NCI-H524 (cell line): ENCODE measurements around the gene TTN.
A peak's percentile ranks its signal among the peaks of the same experiment; 100 is the strongest.

Experiments
- DNase-seq, 2 experiments: peaks; one replicate each; lab custom pipeline; 2025; lab: John Stamatoyannopoulos, UW

Gene TTN

GRCh38 chr2:178734518-178734917, 72.7 kb downstream of the TTN start:
- no peak for DNase-seq

- DNase-seq: no peak
Measured at GRCh38 chr2:178733975-178734374, 73.2 kb downstream of the TTN start.

DNA sequence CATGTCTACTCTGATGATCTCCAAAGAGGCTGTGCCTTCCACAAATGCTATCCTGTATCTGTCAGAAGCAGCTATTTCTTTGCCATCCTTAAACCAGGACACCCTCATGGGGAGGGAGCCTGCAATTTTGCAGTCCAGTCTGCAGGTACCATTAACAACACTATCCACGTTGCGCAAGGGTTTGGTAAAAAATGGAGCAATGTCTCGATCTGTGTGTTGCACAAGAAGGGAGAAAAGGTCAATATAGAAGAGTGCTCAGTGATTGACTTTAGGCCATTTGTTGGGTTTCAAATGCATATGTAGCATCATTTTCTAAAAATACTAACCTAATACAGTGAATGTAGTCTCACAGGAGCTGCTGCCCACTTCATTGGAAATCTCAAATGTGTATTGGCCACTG, 74.3 kb downstream of the TTN start:
- no peak for DNase-seq

GRCh38 chr2:178731300-178731699, 75.9 kb downstream of the TTN start:
- DNase-seq: no peak

DNA sequence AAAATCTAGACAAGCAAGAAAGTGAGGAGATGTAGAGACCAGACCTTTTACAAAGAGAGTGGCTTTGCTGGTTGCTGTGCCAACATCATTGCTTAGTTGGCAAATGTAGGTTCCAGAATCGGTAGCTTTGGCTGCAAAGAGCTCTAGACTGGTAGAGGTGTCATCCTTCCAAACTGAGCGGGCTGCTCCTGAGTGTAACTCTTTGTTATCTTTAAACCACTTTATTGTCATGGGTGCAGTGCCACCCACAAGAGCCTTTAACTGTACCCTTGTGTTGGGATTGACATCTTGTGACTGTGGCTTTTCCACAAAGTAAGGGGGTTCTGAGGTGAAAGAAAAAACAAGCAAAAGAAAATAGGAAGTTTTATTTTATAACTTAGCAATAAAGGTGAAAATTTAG, 77.2 kb downstream of the TTN start:
- DNase-seq: no peak

DNA sequence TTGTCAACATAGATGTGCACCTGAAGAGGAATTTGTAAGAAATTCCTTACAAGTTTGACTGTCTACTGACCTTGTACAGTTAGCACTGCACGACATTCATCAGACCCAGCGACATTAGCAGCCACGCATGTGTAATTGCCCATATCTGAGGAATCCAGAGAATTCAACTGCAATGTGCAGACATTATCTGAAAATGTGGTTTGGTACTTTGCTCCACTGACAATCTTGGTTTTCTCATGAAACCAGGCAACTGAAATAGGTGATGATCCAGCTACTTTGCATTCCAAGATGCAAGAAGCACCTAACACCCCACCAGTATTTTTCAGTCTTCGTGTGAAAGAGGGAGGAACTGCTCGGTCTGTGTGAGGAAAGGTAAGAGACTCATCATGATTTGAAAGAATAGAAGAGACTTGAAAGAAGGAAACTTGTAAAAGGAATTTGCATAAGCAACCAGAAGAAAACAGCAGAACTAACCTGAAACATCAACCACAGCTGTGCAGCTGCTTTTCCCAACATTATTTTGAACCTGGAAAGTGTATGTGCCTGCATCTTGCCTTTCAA, 83.4 kb downstream of the TTN start:
- DNase-seq: no peak

DNA sequence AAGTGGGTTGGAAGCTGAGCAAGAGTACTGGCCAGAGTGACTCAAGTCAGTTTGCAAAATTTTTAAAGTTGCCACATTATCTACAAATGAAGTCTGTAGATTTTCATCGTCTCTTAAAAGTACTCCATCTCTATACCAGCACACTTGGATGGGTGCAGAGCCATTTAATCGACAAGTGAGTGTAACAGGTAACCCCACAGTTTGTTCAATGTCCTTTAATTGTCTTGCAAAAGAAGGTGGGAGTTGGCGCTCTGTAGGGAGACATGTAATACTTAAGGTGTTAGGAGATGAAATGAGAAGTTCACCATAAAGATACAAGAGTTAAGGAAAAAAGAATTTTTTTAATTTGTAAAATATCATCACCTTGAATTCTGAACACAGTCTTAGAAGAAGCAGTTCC, 84.9 kb downstream of the TTN start:
- DNase-seq: no peak

GRCh38 chr2:178718988-178719387, 88.2 kb downstream of the TTN start:
- DNase-seq: no peak

DNA sequence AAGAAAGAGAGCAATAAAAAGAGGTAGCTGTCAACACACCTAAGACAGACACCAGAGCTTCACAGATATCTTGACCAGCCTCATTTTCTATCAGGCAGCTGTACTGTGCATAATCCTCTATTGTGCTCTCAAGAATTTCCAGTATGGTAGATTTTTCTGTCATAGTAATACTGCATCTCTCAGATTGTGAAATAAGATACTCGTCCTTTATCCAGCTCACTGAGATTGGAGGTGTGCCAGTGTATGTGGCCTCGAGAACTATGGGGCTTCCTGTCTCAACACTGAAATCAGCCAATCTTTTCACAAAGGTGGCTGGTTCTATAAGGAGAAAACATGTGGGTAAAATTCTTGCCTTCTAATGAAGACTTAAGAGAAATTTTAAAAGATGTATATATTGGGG, 88.9 kb downstream of the TTN start:
- DNase-seq: peak in 1 of 2 experiments; percentile 5

GRCh38 chr2:178716394-178716793, 90.8 kb downstream of the TTN start:
- no peak for DNase-seq

GRCh38 chr2:178715366-178715765, 91.9 kb downstream of the TTN start:
- no peak for DNase-seq

DNA sequence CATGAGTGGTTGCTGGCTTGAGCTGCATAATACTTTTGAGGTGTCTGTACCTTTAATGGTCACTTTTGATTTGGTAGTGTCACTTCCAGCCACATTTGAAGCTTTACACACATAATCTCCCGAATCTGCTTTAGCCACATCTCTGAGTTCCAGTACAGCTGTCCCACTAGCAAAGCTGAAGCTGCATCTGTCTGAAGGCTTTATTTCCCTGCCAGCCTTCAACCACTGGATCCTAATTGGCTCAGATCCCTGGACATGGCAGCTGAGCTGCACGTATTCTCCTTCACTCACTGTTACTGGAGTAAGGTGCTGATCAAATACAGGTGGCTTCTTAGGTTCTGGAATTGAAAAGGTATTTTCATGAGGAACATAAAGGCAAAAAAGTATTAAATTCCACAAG, 99.7 kb downstream of the TTN start:
- DNase-seq: peak in 1 of 2 experiments; percentile 26

DNA sequence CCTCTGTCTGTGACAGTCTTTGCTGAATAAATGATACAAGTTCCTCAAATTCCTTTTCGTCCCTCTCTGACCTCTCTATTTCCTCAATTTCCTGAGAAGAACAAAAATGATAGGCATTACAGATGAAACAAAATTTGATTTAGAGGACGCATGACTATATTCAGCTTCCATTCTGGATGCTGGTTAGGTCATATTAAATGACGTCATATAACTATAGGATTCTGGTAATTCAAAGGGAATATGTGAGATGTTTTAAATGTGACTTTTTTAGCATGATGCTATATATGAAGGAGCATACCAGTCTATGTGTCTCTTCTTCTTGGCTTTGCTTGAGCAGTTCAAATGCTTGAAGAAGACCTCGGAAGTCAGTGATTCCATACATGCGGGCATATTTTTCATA, 102.3 kb downstream of the TTN start:
- no peak for DNase-seq

GRCh38 chr2:178702361-178702760, 104.9 kb downstream of the TTN start:
- DNase-seq: no peak

- DNase-seq: peak in 1 of 2 experiments; percentile 22
Measured at GRCh38 chr2:178700922-178701342, 106.3 kb downstream of the TTN start.

GRCh38 chr2:178700136-178700535, 107.1 kb downstream of the TTN start:
- no peak for DNase-seq

DNA sequence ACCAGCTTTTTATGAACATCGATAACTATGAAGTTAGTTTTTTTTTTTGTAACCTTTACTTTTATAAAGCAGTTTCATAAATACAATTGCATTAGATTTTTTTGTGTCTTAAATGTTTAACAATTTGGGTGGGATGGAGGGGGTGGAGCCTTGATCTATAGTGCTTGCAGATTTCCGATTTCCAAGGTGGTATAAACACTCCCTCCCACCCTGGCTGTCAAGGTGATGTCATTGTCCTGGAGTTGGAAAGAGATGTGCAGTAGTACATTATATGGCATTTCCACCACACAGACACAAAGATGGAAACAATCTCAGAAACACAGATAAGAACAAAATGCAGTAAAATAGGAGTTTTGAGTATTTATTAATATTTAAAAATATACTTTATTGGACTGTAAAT, 114.4 kb downstream of the TTN start:
- DNase-seq: no peak

GRCh38 chr2:178689808-178690207, 117.4 kb downstream of the TTN start:
- no peak for DNase-seq

- DNase-seq: no peak
Measured at GRCh38 chr2:178683877-178684276, 123.3 kb downstream of the TTN start.

DNA sequence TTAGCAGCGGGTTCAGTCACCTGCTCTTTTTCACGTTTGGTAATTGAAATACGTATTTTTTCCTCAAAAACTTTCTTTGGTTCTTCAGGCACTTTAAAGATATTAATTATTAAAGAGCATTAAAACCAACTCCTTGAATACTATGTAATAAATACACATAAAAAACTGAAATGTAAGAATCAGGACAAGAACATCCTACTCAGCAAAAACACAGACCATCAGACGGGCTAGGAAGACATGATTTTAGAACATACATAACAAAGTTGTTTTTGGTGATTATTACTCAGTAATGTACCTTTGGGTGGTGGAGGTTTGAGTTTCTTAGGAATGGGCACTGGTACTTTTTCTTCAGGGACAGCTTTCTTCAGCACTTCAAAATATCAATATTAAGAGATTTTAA, 126.1 kb downstream of the TTN start:
- DNase-seq: no peak

- DNase-seq: no peak
Measured at GRCh38 chr2:178679891-178680290, 127.3 kb downstream of the TTN start.

DNA sequence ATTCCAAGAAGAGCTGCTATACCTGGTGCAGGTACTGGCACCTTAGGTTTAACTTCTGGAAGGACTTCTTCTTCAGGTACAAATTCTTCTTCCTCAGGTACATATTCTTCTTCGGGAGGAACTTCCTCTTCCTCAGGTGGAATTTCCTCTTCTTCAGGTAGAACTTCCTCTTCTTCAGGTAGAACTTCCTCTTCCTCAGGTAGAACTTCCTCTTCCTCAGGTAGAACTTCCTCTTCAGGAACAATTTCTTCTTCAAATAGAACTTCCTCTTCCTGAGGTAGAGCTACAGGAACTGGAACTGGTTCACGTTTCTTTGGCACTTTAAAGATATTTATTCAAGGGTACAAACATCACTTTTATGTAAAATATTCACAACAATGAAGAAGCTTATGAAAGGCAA, 129.6 kb downstream of the TTN start:
- DNase-seq: no peak

DNA sequence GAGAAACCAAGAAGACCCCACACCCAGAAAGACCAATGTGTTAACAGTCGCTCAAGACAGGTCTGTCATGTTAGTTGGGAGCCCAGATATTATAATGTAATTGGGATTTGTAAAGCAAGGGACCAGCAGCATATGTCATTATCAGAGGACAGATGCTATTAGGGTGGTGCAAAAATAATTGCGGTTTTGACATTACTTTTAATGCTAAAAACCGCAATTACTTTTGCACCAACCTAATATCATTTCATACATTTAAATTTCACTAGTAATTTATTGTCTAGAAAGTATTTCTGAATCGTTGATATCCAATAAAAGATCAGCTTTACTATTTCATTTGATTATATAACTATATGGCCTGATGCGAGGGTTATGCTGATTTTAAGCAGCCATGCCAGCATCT, 131.2 kb downstream of the TTN start:
- no peak for DNase-seq

DNA sequence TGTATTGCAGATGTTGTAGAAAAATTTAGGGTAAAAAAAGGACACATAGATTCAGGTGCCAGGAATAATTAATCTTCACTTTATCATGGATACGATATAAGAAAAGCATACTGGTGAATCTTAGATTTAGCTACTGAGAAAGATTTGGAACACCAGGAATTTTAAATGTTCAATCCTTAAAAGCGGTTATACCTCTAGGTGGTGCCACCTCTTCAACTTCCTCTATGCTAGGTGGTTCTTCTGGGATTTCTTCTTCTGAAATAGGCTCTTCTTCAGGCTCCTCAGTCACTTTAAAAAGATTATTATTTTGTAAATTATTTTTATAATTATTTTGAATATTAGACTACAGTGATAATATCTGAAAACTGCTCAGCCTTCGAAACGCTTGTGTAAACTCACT, 133.1 kb downstream of the TTN start:
- DNase-seq: peak in 1 of 2 experiments; percentile 12

GRCh38 chr2:178666458-178666857, 140.8 kb downstream of the TTN start:
- DNase-seq: no peak
